ENCODE data around the gene LY6G6D.

The LY6G6D gene

GRCh38 chr6:31767096-31767645 is 52.0 kb downstream of the LY6G6D start:
- FAIRE-seq: no peak
